AG04449 (cell line): ENCODE measurements around the gene SND1.

Source experiments
- CTCF ChIA-PET: fragments of 350-600 bp; formaldehyde crosslinking; extraction: SDS; loops from one replicate; lab custom pipeline; 2021; ENCODE audit warnings: antibody characterized with exemption; lab: Yijun Ruan, JAX
- POLR2A ChIA-PET: fragments of 400-600, 350-600 bp; formaldehyde crosslinking; extraction: SDS; loops from one replicate; lab custom pipeline; 2020; ENCODE audit warnings: antibody characterized with exemption, inconsistent platforms; lab: Yijun Ruan, JAX
- DNase-seq: peaks from one replicate; pipeline ENCODE4 v3.0.0-alpha.2; 2010; ENCODE audit warnings: low read depth, low spot score
- H3K4me3 ChIP-seq: 2 replicates; pipeline ENCODE4 v1.5.1; 2011; ENCODE audit warnings: low read depth, mild to moderate bottlenecking, control low read depth, low read length
- CTCF ChIP-seq: IDR thresholded peaks from one replicate; pipeline ENCODE4 v1.5.1; 2011; ENCODE audit warnings: mild to moderate bottlenecking, moderate library complexity, low read length, control low read depth, inconsistent platforms; ENCODE audit not compliant: insufficient read depth; ENCODE audit errors: missing control alignments

The SND1 gene

GRCh38 chr7:128099204-128099671 is 447.2 kb downstream of the SND1 start:
- CTCF ChIA-PET: interaction anchor here (1.0 to 1.3 kb wide), 2 partner anchors 36 to 391 kb away, joined by 3 read pairs; no protein-coding TSS in a partner anchor
- no peak overlapping the region for H3K4me3 ChIP-seq
- no peak for DNase-seq
- TF ChIP-seq CTCF: no peak
- POLR2A ChIA-PET: no interaction called here

GRCh38 chr7:128100225-128100948 is 448.4 kb downstream of the SND1 start:
- no peak for TF ChIP-seq CTCF
- ChIA-PET CTCF (interaction anchor here (2.6 kb wide), 1 partner anchor 392 kb away, joined by 13 read pairs; no protein-coding TSS in a partner anchor), POLR2A (no interaction called here)

GRCh38 chr7:128100949-128101713 is 449.1 kb downstream of the SND1 start:
- CTCF ChIA-PET: interaction anchor here (2.4 to 2.6 kb wide), 2 partner anchors 9 to 393 kb away, joined by 7 to 13 read pairs; no protein-coding TSS in a partner anchor
- DNase-seq: no peak
- H3K4me3 ChIP-seq: no peak overlapping the region
- POLR2A ChIA-PET: no interaction called here
- no peak for TF ChIP-seq CTCF

More at GRCh38 chr7:128100225-128100948, 448.4 kb downstream of the SND1 start:
- DNase-seq: no peak
- no peak overlapping the region for H3K4me3 ChIP-seq

- DNase-seq: no peak
- ChIA-PET CTCF (interaction anchor here (1.0 to 2.6 kb wide), 5 partner anchors 11 to 395 kb away, joined by 4 to 13 read pairs (median 7); no protein-coding TSS in a partner anchor), POLR2A (no interaction called here)
- no peak overlapping the region for H3K4me3 ChIP-seq
- no peak for TF ChIP-seq CTCF
These were observed 450.7 kb downstream of the SND1 start for GRCh38 chr7:128102490-128103291.

- ChIA-PET POLR2A (interaction anchor here (0.9 kb wide), 1 partner anchor 24 kb away, joined by 3 read pairs; no protein-coding TSS in a partner anchor), CTCF (interaction anchor here (0.7 to 2.6 kb wide), 5 partner anchors 12 to 106 kb away, joined by 3 to 12 read pairs (median 7); no protein-coding TSS in a partner anchor)
- no peak for TF ChIP-seq CTCF
- peak overlapping the region; percentile 49 for H3K4me3 ChIP-seq
- DNase-seq: no peak
These were observed 451.6 kb downstream of the SND1 start for GRCh38 chr7:128103498-128104107.
